ENCODE measurements around the gene USP36.

Gene USP36

DNA sequence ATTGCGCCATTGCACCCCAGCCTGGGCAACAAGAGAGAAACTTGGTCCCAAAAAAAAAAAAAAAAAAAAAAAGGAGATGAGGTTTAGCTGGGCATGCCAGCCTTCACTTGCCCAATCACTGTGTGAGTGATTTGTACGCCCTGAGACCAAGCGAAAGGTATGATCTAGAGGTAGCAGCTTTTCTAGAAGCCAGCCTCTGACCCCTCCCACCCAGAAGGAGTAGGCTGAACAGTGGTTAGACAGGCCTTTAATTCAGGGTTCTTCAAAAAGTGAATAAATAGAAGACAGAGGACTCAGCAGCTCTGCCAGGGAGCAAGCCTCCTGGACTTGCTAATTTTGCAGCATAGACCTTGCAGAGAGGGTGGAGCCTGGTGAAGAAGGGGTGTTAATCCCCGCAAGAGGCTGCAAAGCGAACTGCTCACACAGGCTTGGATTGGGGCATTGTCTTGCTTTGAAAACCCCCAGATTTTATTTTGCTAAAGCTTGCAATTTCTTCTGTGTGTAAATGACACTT, 51.4 kb downstream of the USP36 start:
- TF ChIP-seq ZFX (IDR thresholded peaks at IDR 0.05; ENCODE audit: borderline replicate concordance), result no peak
- TF ChIP-seq, protein P1, sequence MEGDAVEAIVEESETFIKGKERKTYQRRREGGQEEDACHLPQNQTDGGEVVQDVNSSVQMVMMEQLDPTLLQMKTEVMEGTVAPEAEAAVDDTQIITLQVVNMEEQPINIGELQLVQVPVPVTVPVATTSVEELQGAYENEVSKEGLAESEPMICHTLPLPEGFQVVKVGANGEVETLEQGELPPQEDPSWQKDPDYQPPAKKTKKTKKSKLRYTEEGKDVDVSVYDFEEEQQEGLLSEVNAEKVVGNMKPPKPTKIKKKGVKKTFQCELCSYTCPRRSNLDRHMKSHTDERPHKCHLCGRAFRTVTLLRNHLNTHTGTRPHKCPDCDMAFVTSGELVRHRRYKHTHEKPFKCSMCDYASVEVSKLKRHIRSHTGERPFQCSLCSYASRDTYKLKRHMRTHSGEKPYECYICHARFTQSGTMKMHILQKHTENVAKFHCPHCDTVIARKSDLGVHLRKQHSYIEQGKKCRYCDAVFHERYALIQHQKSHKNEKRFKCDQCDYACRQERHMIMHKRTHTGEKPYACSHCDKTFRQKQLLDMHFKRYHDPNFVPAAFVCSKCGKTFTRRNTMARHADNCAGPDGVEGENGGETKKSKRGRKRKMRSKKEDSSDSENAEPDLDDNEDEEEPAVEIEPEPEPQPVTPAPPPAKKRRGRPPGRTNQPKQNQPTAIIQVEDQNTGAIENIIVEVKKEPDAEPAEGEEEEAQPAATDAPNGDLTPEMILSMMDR (IDR thresholded peaks at IDR 0.05), result no peak
- H3K27ac ChIP-seq, result no peak overlapping the region

GRCh38 chr17:78788451-78788850, 52.2 kb downstream of the USP36 start:
- TF ChIP-seq, protein P1 (IDR thresholded peaks at IDR 0.05), result no peak
- TF ChIP-seq ZFX (IDR thresholded peaks at IDR 0.05; ENCODE audit: borderline replicate concordance), result no peak
- H3K27ac ChIP-seq, result no peak overlapping the region

GRCh38 chr17:78787444-78787843, 53.2 kb downstream of the USP36 start:
- TF ChIP-seq ZFX (IDR thresholded peaks at IDR 0.05; ENCODE audit: borderline replicate concordance), result no peak
- TF ChIP-seq, protein P1 (IDR thresholded peaks at IDR 0.05), result peak; percentile 46
- no peak overlapping the region for H3K27ac ChIP-seq

- H3K27ac ChIP-seq, result no peak overlapping the region
- TF ChIP-seq, protein P1 (IDR thresholded peaks at IDR 0.05), result no peak
- TF ChIP-seq ZFX (IDR thresholded peaks at IDR 0.05; ENCODE audit: borderline replicate concordance), result no peak
These were observed 55.0 kb downstream of the USP36 start for GRCh38 chr17:78785663-78786057.

GRCh38 chr17:78785011-78785662, 55.5 kb downstream of the USP36 start:
- H3K27ac ChIP-seq, result no peak overlapping the region
- no peak for TF ChIP-seq ZFX (IDR thresholded peaks at IDR 0.05; ENCODE audit: borderline replicate concordance)
- TF ChIP-seq, protein P1 (IDR thresholded peaks at IDR 0.05), result no peak

- H3K27ac ChIP-seq, result peak overlapping the region; percentile 78
- TF ChIP-seq, protein P1 (IDR thresholded peaks at IDR 0.05), result no peak
- no peak for TF ChIP-seq ZFX (IDR thresholded peaks at IDR 0.05; ENCODE audit: borderline replicate concordance)
These were observed 56.3 kb downstream of the USP36 start for GRCh38 chr17:78784352-78784751.

DNA sequence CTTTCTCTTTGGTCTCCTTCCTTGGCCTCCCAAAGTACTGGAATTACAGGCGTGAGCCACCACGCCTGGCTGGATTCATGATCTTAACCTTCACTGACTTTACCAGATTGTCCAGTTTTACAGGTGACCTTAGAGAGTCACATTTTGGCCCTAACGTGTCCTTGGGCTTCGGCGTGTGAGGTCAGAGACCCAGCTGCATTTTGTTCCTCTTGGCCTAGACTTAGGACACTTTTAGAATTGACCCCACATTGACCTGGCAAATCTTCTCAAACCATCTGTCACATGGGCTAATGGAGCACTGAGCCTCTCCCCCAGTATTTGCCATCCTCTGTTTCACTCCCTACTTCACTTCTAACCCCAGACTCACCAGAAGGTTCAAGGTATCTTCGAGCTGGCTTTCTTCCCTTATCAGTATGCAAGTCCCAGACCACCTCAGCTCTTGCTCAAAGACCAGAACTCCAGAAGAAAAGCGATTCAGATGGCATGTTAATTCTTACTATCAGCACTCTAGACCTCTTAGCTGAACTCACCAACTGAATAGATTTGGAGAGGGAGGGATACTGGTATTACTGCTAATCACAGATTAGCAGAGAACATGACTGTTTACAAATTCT, 56.8 kb downstream of the USP36 start:
- no peak for TF ChIP-seq ZFX (IDR thresholded peaks at IDR 0.05; ENCODE audit: borderline replicate concordance)
- TF ChIP-seq, protein P1 (IDR thresholded peaks at IDR 0.05), result no peak
- peak overlapping the region; percentile 78 for H3K27ac ChIP-seq

Measured in 22Rv1 (cell line).